Astrocyte (in vitro differentiated cells and primary cell): ENCODE results near the gene TRMU. TPM values are rescaled to one million over a fixed set of nuclear protein-coding genes. Genes with fewer than 3 reads are reported as not detected.

ENCODE experiments used
- DNase-seq: peaks from one replicate; pipeline ENCODE4 v3.0.0-alpha.2; 2010; ENCODE audit warnings: low read depth
- FAIRE-seq: peaks from 2 replicates; lab custom pipeline; 2011; peaks lifted over from hg19 to GRCh38; lab: Jason Lieb, UNC
- H2AFZ ChIP-seq: 2 replicates; pipeline ENCODE4 v1.6.0; 2012; ENCODE audit warnings: low read depth, low read length, inconsistent platforms
- H3K27ac ChIP-seq: 2 replicates; pipeline ENCODE4 v1.5.1; 2011; ENCODE audit warnings: low read depth, low read length, inconsistent platforms
- H3K27me3 ChIP-seq: 2 replicates; pipeline ENCODE4 v1.6.0; 2011; ENCODE audit warnings: low read length, inconsistent platforms; ENCODE audit not compliant: insufficient read depth
- H3K36me3 ChIP-seq: 2 replicates; pipeline ENCODE4 v1.5.1; 2011; ENCODE audit warnings: low read length, inconsistent platforms; ENCODE audit not compliant: insufficient read depth
- H3K4me1 ChIP-seq: 2 replicates; pipeline ENCODE4 v1.5.1; 2011; ENCODE audit warnings: low read length, inconsistent platforms; ENCODE audit not compliant: insufficient read depth
- H3K4me2 ChIP-seq: 2 replicates; pipeline ENCODE4 v1.6.0; 2012; ENCODE audit warnings: low read length, inconsistent platforms
- H3K4me3 ChIP-seq: 2 replicates; pipeline ENCODE4 v1.5.1; 2011; ENCODE audit warnings: low read depth, mild to moderate bottlenecking, low read length, inconsistent platforms; ENCODE audit not compliant: insufficient read depth
- H3K79me2 ChIP-seq: 2 replicates; pipeline ENCODE4 v1.6.0; 2012; ENCODE audit warnings: mild to moderate bottlenecking, low read length, inconsistent platforms; ENCODE audit not compliant: insufficient read depth
- H3K9ac ChIP-seq: 2 replicates; pipeline ENCODE4 v1.6.0; 2012; ENCODE audit warnings: mild to moderate bottlenecking, low read length, inconsistent platforms
- H3K9me3 ChIP-seq: 2 replicates; pipeline ENCODE4 v1.5.1; 2012; ENCODE audit warnings: low read depth, mild to moderate bottlenecking, low read length, inconsistent platforms; ENCODE audit not compliant: insufficient read depth
- H4K20me1 ChIP-seq: 2 replicates; pipeline ENCODE4 v1.6.0; 2012; ENCODE audit warnings: low read length, inconsistent platforms; ENCODE audit not compliant: insufficient read depth
- H3K27ac Mint-ChIP-seq: one replicate; pipeline ENCODE4 v1.8.0; 2021; ENCODE audit warnings: mild to moderate bottlenecking, mixed read lengths; ENCODE audit not compliant: unreplicated experiment
- H3K27me3 Mint-ChIP-seq: one replicate; pipeline ENCODE4 v1.8.0; 2021; ENCODE audit warnings: low read depth, mixed read lengths; ENCODE audit not compliant: unreplicated experiment
- H3K36me3 Mint-ChIP-seq: one replicate; pipeline ENCODE4 v1.8.0; 2021; ENCODE audit warnings: low read depth, mixed read lengths; ENCODE audit not compliant: unreplicated experiment
- H3K4me1 Mint-ChIP-seq: one replicate; pipeline ENCODE4 v1.8.0; 2021; ENCODE audit warnings: low read depth, mixed read lengths; ENCODE audit not compliant: unreplicated experiment
- H3K4me3 Mint-ChIP-seq: one replicate; pipeline ENCODE4 v1.8.0; 2021; ENCODE audit warnings: mild to moderate bottlenecking, moderate library complexity, mixed read lengths; ENCODE audit not compliant: unreplicated experiment
- H3K9me3 Mint-ChIP-seq: one replicate; pipeline ENCODE4 v1.8.0; 2021; ENCODE audit warnings: mild to moderate bottlenecking, mixed read lengths; ENCODE audit not compliant: unreplicated experiment
- EZH2 ChIP-seq: IDR thresholded peaks from 2 replicates; pipeline ENCODE4 v1.6.1; 2012; ENCODE audit warnings: mild to moderate bottlenecking, low read length, inconsistent platforms; ENCODE audit not compliant: insufficient read depth
- total RNA-seq: library from RNA; stranded (reverse); gene quantifications from 2 replicates; pipeline ENCODE4 v1.2.1, GENCODE V29; 2021
- TF ChIP-seq, protein P1 (sequence below): IDR thresholded peaks from 2 replicates; pipeline ENCODE4 v1.5.1; 2011; ENCODE audit warnings: low read depth, mild to moderate bottlenecking, inconsistent platforms, low read length, moderate library complexity; ENCODE audit not compliant: insufficient read depth

TRMU gene
- total RNA-seq, 1 donor from 2014 or later = 33.4 TPM

DNA sequence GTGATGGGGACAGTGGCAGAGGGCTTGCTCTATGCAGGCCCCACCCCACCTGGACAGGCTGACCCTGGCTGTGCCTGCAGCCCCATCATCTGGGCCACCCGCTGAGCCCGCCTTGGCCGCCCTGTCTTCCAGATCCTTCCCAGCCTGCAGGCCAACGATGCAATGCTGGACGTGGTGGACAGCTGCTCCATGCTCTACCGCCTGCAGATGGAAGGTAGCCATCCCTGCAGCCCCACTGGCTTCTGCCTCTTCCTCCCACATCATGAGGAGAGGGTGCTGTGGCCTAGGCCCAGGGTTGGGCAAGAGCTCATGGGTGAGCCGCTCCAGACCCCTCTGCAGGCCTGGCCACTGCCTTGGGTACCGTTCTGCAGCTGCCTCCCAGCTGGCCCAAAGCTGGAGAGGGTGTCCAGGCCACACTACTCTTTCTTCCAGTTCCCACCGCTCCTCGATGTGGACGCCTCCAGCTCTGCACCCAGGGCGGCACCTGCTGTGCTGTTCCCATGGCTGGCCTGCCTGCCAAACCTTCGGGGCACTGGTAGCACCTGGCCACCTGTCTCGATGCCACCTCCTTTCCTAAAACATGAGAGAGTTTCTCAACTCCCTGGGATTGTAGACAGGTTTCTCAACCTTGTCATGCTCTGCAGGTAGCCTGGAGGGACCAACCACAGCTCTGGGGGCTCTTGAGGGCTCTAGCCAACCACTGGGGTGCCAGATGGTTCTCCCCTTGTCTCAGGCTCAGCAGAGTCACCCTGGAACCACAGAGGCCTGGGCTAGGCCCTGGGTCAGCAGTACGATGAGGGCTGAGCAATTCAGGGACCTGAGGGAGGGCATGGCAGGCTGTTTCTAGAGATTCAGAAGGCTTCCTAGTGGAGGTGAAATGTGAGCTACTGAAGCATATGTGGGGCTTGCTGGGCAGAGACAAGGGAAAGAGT lies 48.3 kb upstream of the TRMU start:
- TF ChIP-seq, protein P1, sequence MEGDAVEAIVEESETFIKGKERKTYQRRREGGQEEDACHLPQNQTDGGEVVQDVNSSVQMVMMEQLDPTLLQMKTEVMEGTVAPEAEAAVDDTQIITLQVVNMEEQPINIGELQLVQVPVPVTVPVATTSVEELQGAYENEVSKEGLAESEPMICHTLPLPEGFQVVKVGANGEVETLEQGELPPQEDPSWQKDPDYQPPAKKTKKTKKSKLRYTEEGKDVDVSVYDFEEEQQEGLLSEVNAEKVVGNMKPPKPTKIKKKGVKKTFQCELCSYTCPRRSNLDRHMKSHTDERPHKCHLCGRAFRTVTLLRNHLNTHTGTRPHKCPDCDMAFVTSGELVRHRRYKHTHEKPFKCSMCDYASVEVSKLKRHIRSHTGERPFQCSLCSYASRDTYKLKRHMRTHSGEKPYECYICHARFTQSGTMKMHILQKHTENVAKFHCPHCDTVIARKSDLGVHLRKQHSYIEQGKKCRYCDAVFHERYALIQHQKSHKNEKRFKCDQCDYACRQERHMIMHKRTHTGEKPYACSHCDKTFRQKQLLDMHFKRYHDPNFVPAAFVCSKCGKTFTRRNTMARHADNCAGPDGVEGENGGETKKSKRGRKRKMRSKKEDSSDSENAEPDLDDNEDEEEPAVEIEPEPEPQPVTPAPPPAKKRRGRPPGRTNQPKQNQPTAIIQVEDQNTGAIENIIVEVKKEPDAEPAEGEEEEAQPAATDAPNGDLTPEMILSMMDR = no peak
- TF ChIP-seq EZH2 = no peak
- Mint-ChIP-seq H3K36me3 (peaks cover 20% of the 10 kb centered on the region), H3K9me3 (no peaks in the 10 kb centered on the region), H3K27me3 (no peaks in the 10 kb centered on the region), H3K4me1 (peaks cover 4% of the 10 kb centered on the region), H3K27ac (no peak overlapping the region), H3K4me3 (no peak overlapping the region)
- Histone ChIP-seq H3K9me3 (no peaks in the 10 kb centered on the region), H4K20me1 (no peaks in the 10 kb centered on the region), H3K27ac (no peak overlapping the region), H3K4me2 (no peak overlapping the region), H3K4me3 (no peak overlapping the region), H3K9ac (no peak overlapping the region), H2AFZ (no peak overlapping the region), H3K36me3 (peaks cover 11% of the 10 kb centered on the region), H3K27me3 (no peaks in the 10 kb centered on the region), H3K4me1 (no peaks in the 10 kb centered on the region), H3K79me2 (no peaks in the 10 kb centered on the region)
- FAIRE-seq = no peak
- DNase-seq = no peak

DNA sequence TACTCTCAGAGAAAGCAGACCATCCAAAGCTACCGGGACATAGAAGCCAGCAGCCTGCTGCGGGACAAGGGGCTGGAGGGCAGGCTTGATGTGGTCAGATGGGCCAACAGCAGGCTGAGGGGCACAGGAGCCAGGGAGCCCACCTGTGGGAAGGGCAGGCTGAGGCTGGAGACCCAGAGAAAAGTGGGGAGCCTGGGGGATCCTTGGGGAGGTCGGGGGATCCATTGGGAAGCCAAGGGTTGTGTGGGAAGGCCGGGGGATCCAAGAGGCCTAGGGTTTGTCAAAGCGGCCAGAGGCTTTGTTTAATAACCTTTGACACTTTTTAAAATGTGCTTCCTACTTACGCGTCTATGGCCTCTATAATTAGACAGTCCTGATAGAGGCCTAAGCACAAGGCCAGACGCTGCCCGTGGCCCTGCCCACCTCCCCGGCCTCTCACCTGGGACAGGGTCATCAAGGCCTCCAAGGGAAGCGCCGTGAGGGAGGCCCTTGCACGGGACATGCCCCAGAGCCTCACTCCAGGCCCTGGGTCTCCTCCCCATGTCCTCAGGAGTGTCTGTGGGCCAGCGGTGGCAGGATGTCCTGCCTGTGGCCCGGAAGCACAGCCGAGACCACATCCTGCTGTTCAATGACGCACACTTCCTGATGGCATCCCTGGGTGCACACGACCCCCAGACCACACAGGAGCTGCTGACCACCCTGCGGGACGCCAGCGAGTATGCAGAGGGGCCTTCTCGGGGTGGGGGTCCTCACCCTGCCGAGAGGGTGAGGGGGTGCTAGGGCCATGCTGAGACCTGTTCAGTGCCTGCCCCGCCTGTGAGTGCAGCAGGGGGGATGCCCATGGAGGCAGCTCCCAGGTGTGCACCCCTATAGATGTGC lies 47.4 kb upstream of the TRMU start:
- H3K27me3 Mint-ChIP-seq = no peaks in the 10 kb centered on the region
- Histone ChIP-seq H4K20me1 (no peaks in the 10 kb centered on the region), H2AFZ (no peak overlapping the region), H3K27me3 (no peaks in the 10 kb centered on the region), H3K4me1 (peaks cover under 1% of the 10 kb centered on the region), H3K4me2 (no peak overlapping the region), H3K27ac (no peak overlapping the region), H3K9ac (no peak overlapping the region), H3K79me2 (no peaks in the 10 kb centered on the region), H3K36me3 (peaks cover 11% of the 10 kb centered on the region), H3K9me3 (no peaks in the 10 kb centered on the region), H3K4me3 (no peak overlapping the region)
- no peak for FAIRE-seq
- no peak overlapping the region for H3K4me3 Mint-ChIP-seq
- no peak overlapping the region for H3K27ac Mint-ChIP-seq
- H3K36me3 Mint-ChIP-seq = peaks cover 19% of the 10 kb centered on the region
- H3K9me3 Mint-ChIP-seq = no peaks in the 10 kb centered on the region
- TF ChIP-seq EZH2 = no peak
- TF ChIP-seq, protein P1 = no peak
- DNase-seq = no peak
- peaks cover 4% of the 10 kb centered on the region for H3K4me1 Mint-ChIP-seq
